H1 (cell line): ENCODE results near the gene IPO11. TPM values are rescaled to one million over a fixed set of nuclear protein-coding genes. Genes with fewer than 3 reads are reported as not detected.

Experiments
- CTCF ChIA-PET: fragments of 300-600 bp; sonication (Branson Sonifier 250); formaldehyde crosslinking; loops from one replicate; lab custom pipeline; 2021; ENCODE audit not compliant: partially characterized antibody; lab: Charles Lee
- POLR2A ChIA-PET: fragments of 300-600 bp; sonication (Branson Sonifier 250); formaldehyde crosslinking; loops from one replicate; lab custom pipeline; 2021; ENCODE audit warnings: inconsistent platforms; ENCODE audit not compliant: partially characterized antibody; lab: Charles Lee
- DNase-seq, 2 experiments: peaks; one replicate each; pipeline versions ENCODE4 v3.0.0 to v3.0.0-alpha.2; 2010 to 2022; ENCODE audit warnings: low spot score in 2 of 2, low read depth in 1 of 2, mixed read lengths in 1 of 2
- FAIRE-seq: peaks from 2 replicates; lab custom pipeline; 2011; peaks lifted over from hg19 to GRCh38; lab: Jason Lieb, UNC
- H2AFZ ChIP-seq: 2 replicates; pipeline ENCODE4 v1.8.1; 2012; ENCODE audit warnings: low read length, inconsistent platforms
- H2AK5ac ChIP-seq: 2 replicates; pipeline ENCODE4 v1.6.1; 2013; ENCODE audit warnings: low read depth, low read length
- H2BK120ac ChIP-seq: replicated peaks from 2 replicates; pipeline ENCODE3; 2013; ENCODE audit warnings: low read depth, low read length, inconsistent platforms
- H2BK12ac ChIP-seq: 2 replicates; pipeline ENCODE4 v1.6.1; 2013; ENCODE audit warnings: low read depth, low read length
- H2BK15ac ChIP-seq: 2 replicates; pipeline ENCODE4 v1.6.1; 2013; ENCODE audit warnings: low read length
- H2BK20ac ChIP-seq: 2 replicates; pipeline ENCODE4 v1.6.1; 2013; ENCODE audit warnings: low read length
- H2BK5ac ChIP-seq: 2 replicates; pipeline ENCODE4 v1.6.1; 2013; ENCODE audit warnings: low read depth, low read length
- H3K14ac ChIP-seq: 2 replicates; pipeline ENCODE4 v1.6.1; 2013; ENCODE audit warnings: inconsistent platforms; ENCODE audit not compliant: insufficient read length
- H3K18ac ChIP-seq: 2 replicates; pipeline ENCODE4 v1.6.1; 2013; ENCODE audit warnings: low read length; ENCODE audit errors: extremely low read depth
- H3K23ac ChIP-seq: 2 replicates; pipeline ENCODE4 v1.6.1; 2013; ENCODE audit warnings: inconsistent platforms; ENCODE audit not compliant: insufficient read length
- H3K23me2 ChIP-seq: 2 replicates; pipeline ENCODE4 v1.6.1; 2013; ENCODE audit warnings: low read depth, low read length
- H3K27ac ChIP-seq: 2 replicates; pipeline ENCODE4 v1.6.1; 2011; ENCODE audit warnings: low read depth, low read length, inconsistent platforms
- H3K27me3 ChIP-seq, 4 experiments: replicated peaks in 1 of 4; 1 replicate in 1 of 4; 2 replicates in 3 of 4; pipeline versions ENCODE4 v1.6.1 to v1.8.1; 2011 to 2013; ENCODE audit warnings: low read length in 3 of 4, mild to moderate bottlenecking in 3 of 4, inconsistent platforms in 2 of 4, mixed read lengths in 2 of 4, moderate library complexity in 1 of 4; ENCODE audit not compliant: control insufficient read depth in 3 of 4, insufficient read depth in 3 of 4; ENCODE audit errors: extremely low read depth in 1 of 4
- H3K36me3 ChIP-seq, 4 experiments: 2 replicates each; pipeline versions ENCODE4 v1.6.1 to v1.8.1; 2011 to 2013; ENCODE audit warnings: mild to moderate bottlenecking in 4 of 4, low read length in 3 of 4, moderate library complexity in 2 of 4, control low read depth in 1 of 4, inconsistent platforms in 1 of 4; ENCODE audit not compliant: insufficient read depth in 4 of 4, control insufficient read depth in 2 of 4
- H3K4ac ChIP-seq: replicated peaks from 2 replicates; pipeline ENCODE3; 2013; ENCODE audit warnings: low read length, low read depth, mixed read lengths, inconsistent platforms; ENCODE audit not compliant: insufficient read length
- H3K4me1 ChIP-seq, 4 experiments: replicated peaks in 1 of 4; 1 replicate in 1 of 4; 2 replicates in 3 of 4; pipeline versions ENCODE4 v1.6.1 to v1.8.1; 2011 to 2013; ENCODE audit warnings: low read length in 3 of 4, inconsistent platforms in 2 of 4, mixed read lengths in 1 of 4; ENCODE audit not compliant: insufficient read depth in 4 of 4, control insufficient read depth in 3 of 4
- H3K4me2 ChIP-seq, 2 experiments: 2 replicates each; pipeline versions ENCODE4 v1.6.1 to v1.8.1; 2011 to 2013; ENCODE audit warnings: low read depth in 2 of 2, low read length in 2 of 2, control low read depth in 1 of 2, inconsistent platforms in 1 of 2, mild to moderate bottlenecking in 1 of 2; ENCODE audit not compliant: insufficient read depth in 1 of 2
- H3K4me3 ChIP-seq, 4 experiments: fragments of 200-600, 300-600 bp in 1 of 4; sonication (generic), shearing (Covaris generic), sonication (Bioruptor Twin) in 1 of 4; 2 replicates each; pipeline versions ENCODE4 v1.5.1 to v1.8.1; 2011 to 2016; ENCODE audit warnings: low read length in 4 of 4, low read depth in 3 of 4, control low read depth in 2 of 4, inconsistent platforms in 2 of 4, mild to moderate bottlenecking in 2 of 4, mixed read lengths in 1 of 4, moderate library complexity in 1 of 4; ENCODE audit not compliant: insufficient read depth in 2 of 4; ENCODE audit errors: extremely low read depth in 1 of 4
- H3K56ac ChIP-seq: replicated peaks from 2 replicates; pipeline ENCODE3; 2013; ENCODE audit warnings: low read depth, mild to moderate bottlenecking, mixed read lengths, low read length, inconsistent platforms; ENCODE audit not compliant: insufficient read length
- H3K79me1 ChIP-seq: 2 replicates; pipeline ENCODE4 v1.6.1; 2013; ENCODE audit warnings: low read depth, low read length, control low read depth
- H3K79me2 ChIP-seq, 2 experiments: 2 replicates each; pipeline versions ENCODE4 v1.6.1 to v1.8.1; 2012 to 2013; ENCODE audit warnings: low read length in 2 of 2, mild to moderate bottlenecking in 2 of 2, inconsistent platforms in 1 of 2; ENCODE audit not compliant: insufficient read depth in 2 of 2, control insufficient read depth in 1 of 2
- H3K9ac ChIP-seq, 4 experiments: replicated peaks in 1 of 4; 1 replicate in 1 of 4; 2 replicates in 3 of 4; pipeline versions ENCODE4 v1.6.1 to v1.8.1; 2011 to 2013; ENCODE audit warnings: low read depth in 3 of 4, low read length in 3 of 4, control low read depth in 2 of 4, mild to moderate bottlenecking in 2 of 4, moderate library complexity in 2 of 4, inconsistent platforms in 1 of 4; ENCODE audit errors: extremely low read depth in 1 of 4
- H3K9me3 ChIP-seq, 2 experiments: 2 replicates each; pipeline versions ENCODE4 v1.6.1 to v1.8.1; 2012 to 2013; ENCODE audit warnings: mild to moderate bottlenecking in 2 of 2, moderate library complexity in 2 of 2, control low read depth in 1 of 2, inconsistent platforms in 1 of 2, low read depth in 1 of 2, low read length in 1 of 2, mixed read lengths in 1 of 2; ENCODE audit not compliant: insufficient read depth in 2 of 2
- H4K20me1 ChIP-seq, 2 experiments: replicated peaks in 1 of 2; 2 replicates each; pipeline versions ENCODE3 to v1.8.1; 2011 to 2013; ENCODE audit warnings: inconsistent platforms in 2 of 2, low read length in 2 of 2, mild to moderate bottlenecking in 1 of 2; ENCODE audit not compliant: insufficient read depth in 2 of 2, control insufficient read depth in 1 of 2
- H4K5ac ChIP-seq: 2 replicates; pipeline ENCODE4 v1.6.1; 2013; ENCODE audit warnings: low read length, low read depth, mixed read lengths, inconsistent platforms; ENCODE audit not compliant: insufficient read length
- H4K8ac ChIP-seq: 2 replicates; pipeline ENCODE4 v1.8.0; 2013; ENCODE audit warnings: mild to moderate bottlenecking, moderate library complexity, low read length, inconsistent platforms; ENCODE audit not compliant: insufficient read depth; ENCODE audit errors: extremely low read depth
- H4K91ac ChIP-seq: replicated peaks from 2 replicates; pipeline ENCODE3; 2013; ENCODE audit warnings: low read length, mixed read lengths, inconsistent platforms; ENCODE audit not compliant: insufficient read length
- BRCA1 ChIP-seq: IDR thresholded peaks from 2 replicates; pipeline ENCODE4 v1.6.1; 2012; ENCODE audit warnings: low read depth, low read length, improper control_type of control experiment
- SAP30 ChIP-seq: fragments of 300-600 bp; sonication (generic); IDR thresholded peaks from 2 replicates; pipeline ENCODE4 v1.7.1; 2012; ENCODE audit warnings: low read length, moderate library complexity, mild to moderate bottlenecking, inconsistent platforms; ENCODE audit not compliant: insufficient read depth, insufficient replicate concordance
- SP2 ChIP-seq: IDR thresholded peaks from 2 replicates; pipeline ENCODE4 v1.6.1; 2012; ENCODE audit warnings: mild to moderate bottlenecking, low read length, inconsistent platforms
- TBP ChIP-seq: IDR thresholded peaks from 2 replicates; pipeline ENCODE4 v1.6.1; 2011; ENCODE audit warnings: low read depth, low read length, improper control_type of control experiment
- WGBS, 2 experiments: shearing (Covaris generic) in 1 of 2; methylation state at CpG; one replicate each; pipeline versions ENCODE4 v1.1.6 to v1.1.7; 2013 to 2015; ENCODE audit warnings: low lambda C conversion rate in 2 of 2, mixed read lengths in 2 of 2, inconsistent platforms in 1 of 2, low coverage in 1 of 2, missing lambda C conversion rate in 1 of 2; ENCODE audit not compliant: insufficient replicate concordance in 2 of 2, insufficient coverage in 1 of 2, insufficient read length in 1 of 2; ENCODE audit errors: extremely low coverage in 1 of 2, missing lambda C conversion rate in 1 of 2; 5-methylcytosine and 5-hydroxymethylcytosine counted together
- polyA plus RNA-seq, 7 experiments: library from polyadenylated mRNA; depleted of rRNA in 3 of 7; stranded (reverse) in 5 of 7; unstranded in 2 of 7; fragments of >200 nt in 5 of 7; fragments of 200-250 nt in 2 of 7; gene quantifications; 1 replicate in 5 of 7; 2 replicates in 1 of 7; 4 replicates in 1 of 7; pipeline versions ENCODE4 v1.2.1 to v1.2.3, GENCODE V29; 2011 to 2013; ENCODE audit warnings: missing spikeins in 2 of 7, mixed read lengths in 2 of 7
- total RNA-seq: library from RNA; stranded (reverse); fragmentation: NEBNext Ultra II Directional; extraction: Animal tissue kit (Norgen Biotek cat#: 25700); gene quantifications from 2 replicates; pipeline ENCODE4 v1.2.1, GENCODE V29; 2021

Gene IPO11
- total and polyA plus RNA-seq, 2 of the 8 experiments (the other 6 are each of a cell fraction or from before 2014, with no cell fraction given), result 23.6 to 64.4 TPM

- no peak overlapping the region for H2BK120ac ChIP-seq
- no peak overlapping the region; a peak in 1 of 8 replicates for H3K4me3 ChIP-seq
- H4K91ac ChIP-seq, result no peak overlapping the region
- CTCF ChIA-PET, result interaction anchor here (1.7 kb wide), 1 partner anchor 186 kb away, joined by 4 read pairs; no protein-coding TSS in a partner anchor
- no peak overlapping the region for H2BK5ac ChIP-seq
- no peak overlapping the region for H2AK5ac ChIP-seq
- H3K14ac ChIP-seq, result no peak overlapping the region
- no peaks in the 10 kb centered on the region for H3K27me3 ChIP-seq
- H3K27ac ChIP-seq, result peak overlapping the region; percentile 14; the same call in 1 of the 2 replicates
- POLR2A ChIA-PET, result no interaction called here
- no peak overlapping the region for H3K9ac ChIP-seq
- no peak overlapping the region for H4K8ac ChIP-seq
- H4K20me1 ChIP-seq, result no peaks in the 10 kb centered on the region
- no peak overlapping the region for H2BK12ac ChIP-seq
- H3K9me3 ChIP-seq, result no peaks in the 10 kb centered on the region
- H3K18ac ChIP-seq, result no peak overlapping the region
- FAIRE-seq, result peak; percentile 58
- H2AFZ ChIP-seq, result no peak overlapping the region
- H3K23ac ChIP-seq, result no peak overlapping the region
- H3K4ac ChIP-seq, result no peak overlapping the region
- H3K23me2 ChIP-seq, result no peaks in the 10 kb centered on the region
- no peak overlapping the region for H3K56ac ChIP-seq
- H2BK20ac ChIP-seq, result no peak overlapping the region
- H2BK15ac ChIP-seq, result no peak overlapping the region
- H3K79me2 ChIP-seq, result no peaks in the 10 kb centered on the region
- TF ChIP-seq BRCA1, result no peak
- TF ChIP-seq SAP30, result no peak
- no peak for TF ChIP-seq TBP
- TF ChIP-seq SP2, result no peak
- H3K36me3 ChIP-seq, result peaks cover 0 to 3% (median 0%) of the 10 kb centered on the region in 4 experiments; a peak in 3 of 8 replicates
- H3K4me2 ChIP-seq, result peak overlapping the region in 1 of 2 experiments; percentile 11; a peak in 1 of 4 replicates
- no peak overlapping the region for H4K5ac ChIP-seq
- H3K4me1 ChIP-seq, result peaks cover 0 to 10% (median 0%) of the 10 kb centered on the region in 4 experiments; a peak in 2 of 7 replicates
- DNase-seq, result no peak
- no peaks in the 10 kb centered on the region for H3K79me1 ChIP-seq
- 65% methylated on average over 3 of the region's 3 CpGs; no CpG with 5 or more reads in 1 of the 2 experiments for WGBS, 2 experiments
Observed at GRCh38 chr5:62594364-62594984, 181.9 kb downstream of the IPO11 start.
